ENCODE results near the gene LAPTM5.

The LAPTM5 gene

GRCh38 chr1:30763651-30764248 lies 6.2 kb upstream of the LAPTM5 start:
- DNase-seq (ENCODE audit: insufficient read length, low spot score): no peak
- FAIRE-seq: no peak
- no peak for TF ChIP-seq CTCF (IDR thresholded peaks at IDR 0.05; ENCODE audit: insufficient read depth, missing control alignments)

- TF ChIP-seq CTCF (IDR thresholded peaks at IDR 0.05; ENCODE audit: insufficient read depth, missing control alignments): no peak
- DNase-seq (ENCODE audit: insufficient read length, low spot score) (no peak), FAIRE-seq (no peak)
These were observed 5.5 kb upstream of the LAPTM5 start for GRCh38 chr1:30762930-30763650.

GRCh38 chr1:30762152-30762929 lies 4.8 kb upstream of the LAPTM5 start:
- DNase-seq (ENCODE audit: insufficient read length, low spot score) (no peak), FAIRE-seq (no peak)
- no peak for TF ChIP-seq CTCF (IDR thresholded peaks at IDR 0.05; ENCODE audit: insufficient read depth, missing control alignments)

GRCh38 chr1:30761381-30762151 lies 4.0 kb upstream of the LAPTM5 start:
- no peak for FAIRE-seq
- no peak for TF ChIP-seq CTCF (IDR thresholded peaks at IDR 0.05; ENCODE audit: insufficient read depth, missing control alignments)
- no peak for DNase-seq (ENCODE audit: insufficient read length, low spot score)

- no peak for TF ChIP-seq CTCF (IDR thresholded peaks at IDR 0.05; ENCODE audit: insufficient read depth, missing control alignments)
- DNase-seq (ENCODE audit: insufficient read length, low spot score) (no peak), FAIRE-seq (no peak)
These were observed 3.2 kb upstream of the LAPTM5 start for GRCh38 chr1:30760596-30761324.

GRCh38 chr1:30759718-30760281 lies 2.2 kb upstream of the LAPTM5 start:
- DNase-seq (ENCODE audit: insufficient read length, low spot score): no peak
- no peak for FAIRE-seq

More at GRCh38 chr1:30759718-30760281, 2.2 kb upstream of the LAPTM5 start:
- TF ChIP-seq CTCF (IDR thresholded peaks at IDR 0.05; ENCODE audit: insufficient read depth, missing control alignments): no peak

All from D721Med (cell line).